ENCODE measurements around the gene TPD52L1. TPM values are rescaled to one million over a fixed set of nuclear protein-coding genes. Genes with fewer than 3 reads are reported as not detected.

Gene TPD52L1
- total and polyA plus RNA-seq, 10 of the 15 experiments (the other 5 are each of a cell fraction or from before 2014, with no cell fraction given), result 0.03 to 2.6 (median 0.16) TPM; not detected in 3

DNA sequence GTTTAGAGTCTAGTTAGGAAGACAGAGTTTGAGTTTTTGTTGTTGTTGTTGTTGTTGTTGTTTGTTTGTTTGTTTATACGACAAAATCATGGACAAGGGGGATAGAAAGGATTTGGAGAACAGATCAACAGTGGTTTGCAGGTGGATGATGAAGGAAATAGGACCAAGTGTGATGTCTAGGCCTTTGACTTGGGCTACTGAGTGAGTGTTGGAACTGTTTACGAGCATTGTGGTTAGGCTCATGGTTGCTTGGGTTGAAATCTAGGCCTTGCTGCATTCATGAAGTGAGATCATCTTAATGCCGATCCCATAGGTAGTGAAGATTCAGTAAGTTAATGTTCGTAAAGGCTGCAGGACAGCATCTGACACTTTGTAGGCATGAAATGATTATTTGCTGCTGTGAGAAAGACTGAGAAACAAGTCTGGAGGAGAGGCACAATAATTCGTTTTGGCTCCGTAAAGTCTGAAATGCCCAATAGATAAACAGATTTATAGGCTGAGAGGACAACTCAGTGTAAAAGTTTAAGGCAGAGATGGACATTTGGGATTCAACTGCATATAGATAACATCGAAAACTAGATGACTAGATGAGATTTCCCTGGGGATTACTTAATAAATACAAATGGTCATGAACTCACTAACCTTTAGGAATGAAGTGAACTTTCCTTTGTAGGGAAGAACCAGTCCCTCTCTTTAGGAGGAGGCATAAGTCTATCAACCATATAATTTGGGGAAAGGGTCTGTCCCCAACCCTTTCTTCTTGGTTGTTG lies 78.2 kb downstream of the TPD52L1 start:
- no peaks in the 10 kb centered on the region for H3K79me2 ChIP-seq (ENCODE audit: control insufficient read depth, insufficient read depth, low read length)
- POLR2A ChIA-PET, result interaction anchor here (0.8 kb wide), 1 partner anchor 14 kb away, joined by 3 read pairs; no protein-coding TSS in a partner anchor
- no peaks in the 10 kb centered on the region for H3K27me3 ChIP-seq (replicated peaks in 1 of 2; ENCODE audit: control insufficient read depth in 2 of 2, insufficient read depth in 2 of 2, low read length in 1 of 2)
- no peak overlapping the region for H3K4me3 ChIP-seq
- TF ChIP-seq GATAD2B (conservative IDR thresholded peaks at IDR 0.05; ENCODE audit: low read depth) (no peak), CHD4 (IDR thresholded peaks at IDR 0.05) (no peak), NFYA (IDR thresholded peaks at IDR 0.05; ENCODE audit: borderline replicate concordance, low read depth, low read length) (no peak), SREBF2 (IDR thresholded peaks at IDR 0.05; ENCODE audit: low read length) (no peak), STAT1 (conservative IDR thresholded peaks at IDR 0.05) (no peak), LARP7 (IDR thresholded peaks at IDR 0.05) (no peak)
- TF ChIP-seq, protein P1, sequence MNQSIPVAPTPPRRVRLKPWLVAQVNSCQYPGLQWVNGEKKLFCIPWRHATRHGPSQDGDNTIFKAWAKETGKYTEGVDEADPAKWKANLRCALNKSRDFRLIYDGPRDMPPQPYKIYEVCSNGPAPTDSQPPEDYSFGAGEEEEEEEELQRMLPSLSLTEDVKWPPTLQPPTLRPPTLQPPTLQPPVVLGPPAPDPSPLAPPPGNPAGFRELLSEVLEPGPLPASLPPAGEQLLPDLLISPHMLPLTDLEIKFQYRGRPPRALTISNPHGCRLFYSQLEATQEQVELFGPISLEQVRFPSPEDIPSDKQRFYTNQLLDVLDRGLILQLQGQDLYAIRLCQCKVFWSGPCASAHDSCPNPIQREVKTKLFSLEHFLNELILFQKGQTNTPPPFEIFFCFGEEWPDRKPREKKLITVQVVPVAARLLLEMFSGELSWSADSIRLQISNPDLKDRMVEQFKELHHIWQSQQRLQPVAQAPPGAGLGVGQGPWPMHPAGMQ (IDR thresholded peaks at IDR 0.05; ENCODE audit: borderline replicate concordance), result no peak
- TF ChIP-seq, protein P2, sequence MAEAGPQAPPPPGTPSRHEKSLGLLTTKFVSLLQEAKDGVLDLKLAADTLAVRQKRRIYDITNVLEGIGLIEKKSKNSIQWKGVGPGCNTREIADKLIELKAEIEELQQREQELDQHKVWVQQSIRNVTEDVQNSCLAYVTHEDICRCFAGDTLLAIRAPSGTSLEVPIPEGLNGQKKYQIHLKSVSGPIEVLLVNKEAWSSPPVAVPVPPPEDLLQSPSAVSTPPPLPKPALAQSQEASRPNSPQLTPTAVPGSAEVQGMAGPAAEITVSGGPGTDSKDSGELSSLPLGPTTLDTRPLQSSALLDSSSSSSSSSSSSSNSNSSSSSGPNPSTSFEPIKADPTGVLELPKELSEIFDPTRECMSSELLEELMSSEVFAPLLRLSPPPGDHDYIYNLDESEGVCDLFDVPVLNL (IDR thresholded peaks at IDR 0.05; ENCODE audit: low read depth, low read length), result no peak
- TF ChIP-seq, protein P3, sequence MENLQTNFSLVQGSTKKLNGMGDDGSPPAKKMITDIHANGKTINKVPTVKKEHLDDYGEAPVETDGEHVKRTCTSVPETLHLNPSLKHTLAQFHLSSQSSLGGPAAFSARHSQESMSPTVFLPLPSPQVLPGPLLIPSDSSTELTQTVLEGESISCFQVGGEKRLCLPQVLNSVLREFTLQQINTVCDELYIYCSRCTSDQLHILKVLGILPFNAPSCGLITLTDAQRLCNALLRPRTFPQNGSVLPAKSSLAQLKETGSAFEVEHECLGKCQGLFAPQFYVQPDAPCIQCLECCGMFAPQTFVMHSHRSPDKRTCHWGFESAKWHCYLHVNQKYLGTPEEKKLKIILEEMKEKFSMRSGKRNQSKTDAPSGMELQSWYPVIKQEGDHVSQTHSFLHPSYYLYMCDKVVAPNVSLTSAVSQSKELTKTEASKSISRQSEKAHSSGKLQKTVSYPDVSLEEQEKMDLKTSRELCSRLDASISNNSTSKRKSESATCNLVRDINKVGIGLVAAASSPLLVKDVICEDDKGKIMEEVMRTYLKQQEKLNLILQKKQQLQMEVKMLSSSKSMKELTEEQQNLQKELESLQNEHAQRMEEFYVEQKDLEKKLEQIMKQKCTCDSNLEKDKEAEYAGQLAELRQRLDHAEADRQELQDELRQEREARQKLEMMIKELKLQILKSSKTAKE (IDR thresholded peaks at IDR 0.05; ENCODE audit: low read depth, poor library complexity, severe bottlenecking), result no peak
- TF ChIP-seq, protein P4, sequence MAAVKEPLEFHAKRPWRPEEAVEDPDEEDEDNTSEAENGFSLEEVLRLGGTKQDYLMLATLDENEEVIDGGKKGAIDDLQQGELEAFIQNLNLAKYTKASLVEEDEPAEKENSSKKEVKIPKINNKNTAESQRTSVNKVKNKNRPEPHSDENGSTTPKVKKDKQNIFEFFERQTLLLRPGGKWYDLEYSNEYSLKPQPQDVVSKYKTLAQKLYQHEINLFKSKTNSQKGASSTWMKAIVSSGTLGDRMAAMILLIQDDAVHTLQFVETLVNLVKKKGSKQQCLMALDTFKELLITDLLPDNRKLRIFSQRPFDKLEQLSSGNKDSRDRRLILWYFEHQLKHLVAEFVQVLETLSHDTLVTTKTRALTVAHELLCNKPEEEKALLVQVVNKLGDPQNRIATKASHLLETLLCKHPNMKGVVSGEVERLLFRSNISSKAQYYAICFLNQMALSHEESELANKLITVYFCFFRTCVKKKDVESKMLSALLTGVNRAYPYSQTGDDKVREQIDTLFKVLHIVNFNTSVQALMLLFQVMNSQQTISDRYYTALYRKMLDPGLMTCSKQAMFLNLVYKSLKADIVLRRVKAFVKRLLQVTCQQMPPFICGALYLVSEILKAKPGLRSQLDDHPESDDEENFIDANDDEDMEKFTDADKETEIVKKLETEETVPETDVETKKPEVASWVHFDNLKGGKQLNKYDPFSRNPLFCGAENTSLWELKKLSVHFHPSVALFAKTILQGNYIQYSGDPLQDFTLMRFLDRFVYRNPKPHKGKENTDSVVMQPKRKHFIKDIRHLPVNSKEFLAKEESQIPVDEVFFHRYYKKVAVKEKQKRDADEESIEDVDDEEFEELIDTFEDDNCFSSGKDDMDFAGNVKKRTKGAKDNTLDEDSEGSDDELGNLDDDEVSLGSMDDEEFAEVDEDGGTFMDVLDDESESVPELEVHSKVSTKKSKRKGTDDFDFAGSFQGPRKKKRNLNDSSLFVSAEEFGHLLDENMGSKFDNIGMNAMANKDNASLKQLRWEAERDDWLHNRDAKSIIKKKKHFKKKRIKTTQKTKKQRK (IDR thresholded peaks at IDR 0.05; ENCODE audit: low read depth, low read length), result no peak
- TF ChIP-seq, protein P5, sequence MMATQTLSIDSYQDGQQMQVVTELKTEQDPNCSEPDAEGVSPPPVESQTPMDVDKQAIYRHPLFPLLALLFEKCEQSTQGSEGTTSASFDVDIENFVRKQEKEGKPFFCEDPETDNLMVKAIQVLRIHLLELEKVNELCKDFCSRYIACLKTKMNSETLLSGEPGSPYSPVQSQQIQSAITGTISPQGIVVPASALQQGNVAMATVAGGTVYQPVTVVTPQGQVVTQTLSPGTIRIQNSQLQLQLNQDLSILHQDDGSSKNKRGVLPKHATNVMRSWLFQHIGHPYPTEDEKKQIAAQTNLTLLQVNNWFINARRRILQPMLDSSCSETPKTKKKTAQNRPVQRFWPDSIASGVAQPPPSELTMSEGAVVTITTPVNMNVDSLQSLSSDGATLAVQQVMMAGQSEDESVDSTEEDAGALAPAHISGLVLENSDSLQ (IDR thresholded peaks at IDR 0.05), result no peak
- BruUV-seq (replicated peaks), result no TSS peak
- WGBS (ENCODE audit: insufficient coverage, insufficient replicate concordance, low lambda C conversion rate, missing lambda C conversion rate), result 25% methylated on average over 7 of the region's 7 CpGs
- no peak overlapping the region for H3K27ac ChIP-seq (ENCODE audit: control insufficient read depth, insufficient read depth)
- H3K9ac ChIP-seq (ENCODE audit: control insufficient read depth, insufficient read depth, low read length), result no peak overlapping the region
- intact Hi-C loops (cut with micrococcal nuclease; ENCODE audit: unreplicated experiment), result no loop called here
- H2AFZ ChIP-seq (ENCODE audit: control insufficient read depth, low read depth, low read length), result no peak overlapping the region
- SMC1A ChIA-PET (ENCODE audit: uncharacterized antibody, unreplicated experiment), result interaction anchor here (0.7 kb wide), 1 partner anchor 14 kb away, joined by 4 read pairs; no protein-coding TSS in a partner anchor
- CTCF ChIA-PET, result no interaction called here
- H3K36me3 ChIP-seq (ENCODE audit: control insufficient read depth in 2 of 2, insufficient read depth in 2 of 2, low read length in 1 of 2), result no peaks in the 10 kb centered on the region
- RAD21 ChIA-PET (ENCODE audit: unreplicated experiment), result no interaction called here
- no peak overlapping the region for H3K4me2 ChIP-seq (ENCODE audit: control insufficient read depth, insufficient read depth)
- FAIRE-seq (no peak), DNase-seq (ENCODE audit: low read depth, low spot score) (no peak), ATAC-seq (no peak)
- no peaks in the 10 kb centered on the region for H3K9me3 ChIP-seq (replicated peaks; ENCODE audit: control insufficient read depth, insufficient read depth, low read length)
- no peaks in the 10 kb centered on the region for H3K4me1 ChIP-seq (ENCODE audit: control insufficient read depth, insufficient read depth, low read length)
- in situ Hi-C loops (cut with MboI), result no loop called here
- no peaks in the 10 kb centered on the region for H4K20me1 ChIP-seq (ENCODE audit: control insufficient read depth, insufficient read depth)

All from GM12878 (cell line).